Forelimb muscle (tissue), 1 donor: ENCODE measurements around the gene AKR1C4. TPM values are rescaled to one million over a fixed set of nuclear protein-coding genes. Genes with fewer than 3 reads are reported as not detected.
"Not testable (repeated sequence)": the region's sequence is repeated elsewhere in the genome, so short reads cannot be mapped to it uniquely, and the experiment has no call there.

Experiments
- DNase-seq: peaks from one replicate; pipeline ENCODE4 v3.0.0-alpha.2; 2013; ENCODE audit warnings: low read depth
- polyA plus RNA-seq: library from polyadenylated mRNA; unstranded; fragments of 120-200 nt; gene quantifications from one replicate; pipeline ENCODE4 v1.2.1, GENCODE V29; 2013; ENCODE audit not compliant: insufficient read length

The AKR1C4 gene
- polyA plus RNA-seq = not detected

GRCh38 chr10:5196702-5197113 lies at the start of gene AKR1C4:
TSS of gene AKR1C4 (plus strand) at chr10:5196837. CDS start at chr10:5196868, 31 bp downstream.
- no peak for DNase-seq

- DNase-seq = no peak
These were observed 49.8 kb upstream of the AKR1C4 start for GRCh38 chr10:5146920-5147254.

GRCh38 chr10:5147255-5147980 lies 49.2 kb upstream of the AKR1C4 start:
- DNase-seq = no peak

- DNase-seq = no peak
These were observed 48.5 kb upstream of the AKR1C4 start for GRCh38 chr10:5147981-5148677.

- no peak for DNase-seq
These were observed 48.0 kb upstream of the AKR1C4 start for GRCh38 chr10:5148678-5149032.

- DNase-seq = no peak
These were observed 45.6 kb upstream of the AKR1C4 start for GRCh38 chr10:5151076-5151475.

GRCh38 chr10:5155951-5156350 lies 40.7 kb upstream of the AKR1C4 start:
- no peak for DNase-seq

- no peak for DNase-seq
These were observed 39.1 kb upstream of the AKR1C4 start for GRCh38 chr10:5157501-5157900.

GRCh38 chr10:5159126-5159525 lies 37.5 kb upstream of the AKR1C4 start:
- DNase-seq = no peak

- no peak for DNase-seq
These were observed 33.1 kb upstream of the AKR1C4 start for GRCh38 chr10:5163487-5163886.

GRCh38 chr10:5165738-5166137 lies 30.9 kb upstream of the AKR1C4 start:
- DNase-seq = no peak

GRCh38 chr10:5168897-5169420 lies 27.7 kb upstream of the AKR1C4 start:
- DNase-seq = no peak

- DNase-seq = not testable (repeated sequence)
These were observed 21.1 kb upstream of the AKR1C4 start for GRCh38 chr10:5175581-5175980.

- DNase-seq = not testable (repeated sequence)
These were observed 16.1 kb upstream of the AKR1C4 start for GRCh38 chr10:5180503-5180902.

- DNase-seq = no peak
These were observed 12.7 kb upstream of the AKR1C4 start for GRCh38 chr10:5183923-5184322.

GRCh38 chr10:5184987-5185775 lies 11.5 kb upstream of the AKR1C4 start, which contains the start of gene AKR1C8:
TSS of gene AKR1C8 (minus strand) at chr10:5185150. CDS start at chr10:5185104, 46 bp downstream.
- no peak for DNase-seq

- no peak for DNase-seq
These were observed 8.8 kb upstream of the AKR1C4 start for GRCh38 chr10:5187867-5188266.

GRCh38 chr10:5188358-5188757 lies 8.3 kb upstream of the AKR1C4 start:
- no peak for DNase-seq

GRCh38 chr10:5194431-5194830 lies 2.2 kb upstream of the AKR1C4 start:
- DNase-seq = no peak

GRCh38 chr10:5195727-5196374 lies 786 bp upstream of the AKR1C4 start:
- DNase-seq = no peak

GRCh38 chr10:5198386-5198785 lies 1.7 kb downstream of the AKR1C4 start:
- DNase-seq = no peak

GRCh38 chr10:5199398-5199797 lies 2.8 kb downstream of the AKR1C4 start:
- DNase-seq = no peak
